HL-60 (cell line): Measurements from ENCODE around the gene PRDM5.
A peak's percentile ranks its signal among the peaks of the same experiment; 100 is the strongest.

Source experiments
- DNase-seq, 2 experiments: peaks; one replicate each; pipeline ENCODE4 v3.0.0-alpha.2; 2010 to 2020; ENCODE audit warnings: low read depth in 1 of 2, low spot score in 1 of 2
- H3K27ac ChIP-seq: fragments of 250-450 bp; sonication (Bioruptor Pico); replicated peaks from 2 replicates; pipeline ENCODE4 v1.5.1; 2020; ENCODE audit warnings: mild to moderate bottlenecking, moderate library complexity
- H3K27me3 ChIP-seq: fragments of 250-450 bp; sonication (Bioruptor Pico); 2 replicates; pipeline ENCODE4 v1.5.1; 2021; ENCODE audit warnings: mild to moderate bottlenecking, moderate library complexity; ENCODE audit not compliant: insufficient read depth, poor library complexity, severe bottlenecking
- H3K4me3 ChIP-seq: replicated peaks from 2 replicates; pipeline ENCODE4 v1.5.1; 2011; ENCODE audit warnings: mild to moderate bottlenecking, control low read depth, low read length; ENCODE audit not compliant: insufficient read depth
- GABPA ChIP-seq: IDR thresholded peaks from 2 replicates; pipeline ENCODE4 v1.6.1; 2012; ENCODE audit warnings: low read depth
- POLR2AphosphoS5 ChIP-seq: IDR thresholded peaks from 2 replicates; pipeline ENCODE4 v1.6.1; 2012; ENCODE audit warnings: low read depth
- REST ChIP-seq: IDR thresholded peaks from 2 replicates; pipeline ENCODE4 v1.6.1; 2012; ENCODE audit warnings: low read depth; ENCODE audit not compliant: insufficient replicate concordance
- SPI1 ChIP-seq: IDR thresholded peaks from 2 replicates; pipeline ENCODE4 v1.6.1; 2012; ENCODE audit warnings: low read depth, mild to moderate bottlenecking, borderline replicate concordance
- TF ChIP-seq, protein P1 (sequence below): IDR thresholded peaks from one replicate; pipeline ENCODE4 v1.5.1; 2011; ENCODE audit warnings: low read length, control low read depth, inconsistent platforms; ENCODE audit not compliant: insufficient read depth

The PRDM5 gene

GRCh38 chr4:120821029-120821428, 101.5 kb downstream of the PRDM5 start:
- H3K27me3 ChIP-seq = no peaks in the 10 kb centered on the region
- peak in 1 of 2 experiments; percentile 41 for DNase-seq
- no peak for TF ChIP-seq POLR2AphosphoS5
- TF ChIP-seq, protein P1, sequence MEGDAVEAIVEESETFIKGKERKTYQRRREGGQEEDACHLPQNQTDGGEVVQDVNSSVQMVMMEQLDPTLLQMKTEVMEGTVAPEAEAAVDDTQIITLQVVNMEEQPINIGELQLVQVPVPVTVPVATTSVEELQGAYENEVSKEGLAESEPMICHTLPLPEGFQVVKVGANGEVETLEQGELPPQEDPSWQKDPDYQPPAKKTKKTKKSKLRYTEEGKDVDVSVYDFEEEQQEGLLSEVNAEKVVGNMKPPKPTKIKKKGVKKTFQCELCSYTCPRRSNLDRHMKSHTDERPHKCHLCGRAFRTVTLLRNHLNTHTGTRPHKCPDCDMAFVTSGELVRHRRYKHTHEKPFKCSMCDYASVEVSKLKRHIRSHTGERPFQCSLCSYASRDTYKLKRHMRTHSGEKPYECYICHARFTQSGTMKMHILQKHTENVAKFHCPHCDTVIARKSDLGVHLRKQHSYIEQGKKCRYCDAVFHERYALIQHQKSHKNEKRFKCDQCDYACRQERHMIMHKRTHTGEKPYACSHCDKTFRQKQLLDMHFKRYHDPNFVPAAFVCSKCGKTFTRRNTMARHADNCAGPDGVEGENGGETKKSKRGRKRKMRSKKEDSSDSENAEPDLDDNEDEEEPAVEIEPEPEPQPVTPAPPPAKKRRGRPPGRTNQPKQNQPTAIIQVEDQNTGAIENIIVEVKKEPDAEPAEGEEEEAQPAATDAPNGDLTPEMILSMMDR = no peak
- no peak for TF ChIP-seq REST
- TF ChIP-seq GABPA = no peak
- TF ChIP-seq SPI1 = no peak
- no peak overlapping the region for H3K4me3 ChIP-seq
- no peak overlapping the region for H3K27ac ChIP-seq

GRCh38 chr4:120819805-120820437, 102.6 kb downstream of the PRDM5 start:
- no peak overlapping the region for H3K27ac ChIP-seq
- no peak for DNase-seq
- no peak for TF ChIP-seq SPI1
- TF ChIP-seq REST = no peak
- TF ChIP-seq GABPA = no peak
- TF ChIP-seq, protein P1 = no peak
- TF ChIP-seq POLR2AphosphoS5 = no peak
- H3K27me3 ChIP-seq = no peaks in the 10 kb centered on the region
- H3K4me3 ChIP-seq = no peak overlapping the region

GRCh38 chr4:120816296-120816965, 106.1 kb downstream of the PRDM5 start:
- DNase-seq = peak; percentile 16 to 71
- TF ChIP-seq GABPA = no peak
- peak; percentile 46; the same call in 1 of the 2 replicates for TF ChIP-seq POLR2AphosphoS5
- TF ChIP-seq SPI1 = peak; percentile 78; the same call in 1 of the 2 replicates
- H3K4me3 ChIP-seq = peak overlapping the region; percentile 29
- no peaks in the 10 kb centered on the region for H3K27me3 ChIP-seq
- peak overlapping the region; percentile 64 for H3K27ac ChIP-seq

- Histone ChIP-seq H3K27ac (no peak overlapping the region), H3K4me3 (no peak overlapping the region), H3K27me3 (no peaks in the 10 kb centered on the region)
- TF ChIP-seq GABPA = no peak
- DNase-seq = peak in 1 of 2 experiments; percentile 66
These were observed 107.2 kb downstream of the PRDM5 start for GRCh38 chr4:120815361-120815760.
